Measurements from ENCODE around the gene UBE2E2. TPM values are rescaled to one million over a fixed set of nuclear protein-coding genes. Genes with fewer than 3 reads are reported as not detected.
A peak's percentile ranks its signal among the peaks of the same experiment; 100 is the strongest.
"Not testable (repeated sequence)": the region's sequence is repeated elsewhere in the genome, so short reads cannot be mapped to it uniquely, and the experiment has no call there.

Gene UBE2E2
- total RNA-seq, 1 donor from 2014 or later, result 13.9 TPM

DNA sequence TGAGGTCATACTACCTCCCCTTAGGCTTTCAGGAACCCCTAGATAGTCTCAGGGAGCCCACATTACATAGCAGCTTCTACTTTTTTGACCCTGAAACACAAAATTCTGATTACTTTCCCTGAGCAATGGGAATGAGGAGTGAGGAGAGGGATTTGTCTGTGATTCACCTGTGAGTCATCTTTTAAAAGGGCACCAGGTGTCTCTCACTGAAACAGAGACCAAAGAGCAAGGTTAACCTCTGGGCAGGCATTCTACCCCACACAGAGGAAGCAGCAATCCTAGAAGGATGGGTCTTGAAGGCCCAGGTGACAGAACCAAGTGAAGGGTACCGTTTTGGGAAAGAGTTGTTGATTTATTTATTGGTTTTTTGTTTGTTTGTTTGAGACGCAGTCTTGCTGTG lies 31.1 kb upstream of the UBE2E2 start:
- Mint-ChIP-seq H3K9me3 (no peaks in the 10 kb centered on the region), H3K4me3 (no peak overlapping the region), H3K27ac (no peak overlapping the region), H3K27me3 (ENCODE audit: insufficient read depth) (no peaks in the 10 kb centered on the region), H3K36me3 (ENCODE audit: low read depth) (no peaks in the 10 kb centered on the region), H3K4me1 (ENCODE audit: low read depth) (no peaks in the 10 kb centered on the region)
- intact Hi-C loops (cut with micrococcal nuclease), result no loop called here
- no peak for DNase-seq (ENCODE audit: low spot score)

DNA sequence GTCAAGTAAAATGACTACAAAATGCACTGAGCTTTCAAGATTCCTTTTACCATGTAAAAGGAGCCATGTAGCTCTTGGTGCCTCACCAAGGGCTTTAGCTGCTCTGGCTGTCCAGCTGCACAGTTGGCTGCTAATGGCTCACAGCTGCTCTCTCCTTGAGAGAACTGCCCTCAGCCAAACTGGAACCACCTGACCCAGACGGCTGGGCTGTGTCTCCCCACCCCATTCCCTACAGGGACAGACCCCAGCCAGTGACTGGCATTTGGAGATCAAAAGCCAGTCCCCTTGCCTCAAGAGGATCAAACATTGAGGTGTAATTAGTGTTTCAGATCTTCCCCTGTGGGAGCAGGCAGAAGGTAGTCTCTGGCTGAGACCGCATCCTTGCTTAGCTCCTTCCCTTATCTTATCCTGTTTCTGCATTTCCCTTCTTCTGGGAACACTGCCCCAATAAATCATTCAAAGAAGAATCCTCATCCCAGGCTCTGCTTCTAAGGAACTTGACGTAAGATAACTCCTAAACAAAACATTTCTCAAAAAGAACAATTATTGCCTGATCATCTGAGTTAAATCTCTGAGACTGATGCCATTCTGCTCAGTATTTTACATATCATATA lies 28.6 kb upstream of the UBE2E2 start:
- Mint-ChIP-seq H3K4me3 (no peak overlapping the region), H3K9me3 (peaks cover 3% of the 10 kb centered on the region), H3K27ac (no peak overlapping the region), H3K27me3 (ENCODE audit: insufficient read depth) (no peaks in the 10 kb centered on the region), H3K4me1 (ENCODE audit: low read depth) (no peaks in the 10 kb centered on the region), H3K36me3 (ENCODE audit: low read depth) (no peaks in the 10 kb centered on the region)
- no peak for DNase-seq (ENCODE audit: low spot score)
- intact Hi-C loops (cut with micrococcal nuclease), result no loop called here

DNA sequence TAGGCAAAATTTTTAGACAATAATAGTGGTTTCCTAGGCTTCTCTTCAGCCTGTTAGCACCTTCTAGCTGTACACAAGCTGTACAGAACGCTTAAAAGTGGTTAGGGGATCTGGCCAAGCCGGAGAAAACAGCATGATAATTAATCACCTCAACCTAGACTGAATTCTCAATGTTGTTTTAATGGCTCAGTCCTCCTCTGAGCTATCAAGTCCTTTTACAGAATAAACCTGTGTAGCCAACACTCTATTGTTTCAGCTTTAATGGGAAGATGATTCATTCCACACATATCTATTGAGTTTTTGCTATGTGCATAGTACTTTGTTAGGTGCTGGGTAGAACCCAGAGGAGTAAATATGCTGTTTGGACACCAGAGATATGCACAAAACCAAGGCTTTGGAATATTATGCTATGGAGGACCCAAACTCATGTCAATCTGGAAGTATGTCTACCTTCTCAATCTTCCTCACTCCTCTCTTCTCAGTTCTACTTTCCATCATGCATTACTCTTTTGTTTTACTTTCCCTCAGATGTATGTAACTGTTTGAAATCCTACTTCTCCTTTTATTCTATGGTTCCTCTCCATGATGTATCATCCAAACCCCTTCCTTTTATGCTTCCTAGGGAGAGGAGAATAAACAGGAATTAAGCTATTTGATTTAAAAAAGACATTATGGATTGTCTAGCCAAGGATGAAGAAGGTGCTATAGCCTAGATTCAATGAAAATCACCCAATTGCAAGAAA lies 27.6 kb upstream of the UBE2E2 start:
- Mint-ChIP-seq H3K27ac (no peak overlapping the region), H3K4me1 (ENCODE audit: low read depth) (no peaks in the 10 kb centered on the region), H3K9me3 (peaks cover 3% of the 10 kb centered on the region), H3K4me3 (no peak overlapping the region), H3K27me3 (ENCODE audit: insufficient read depth) (no peaks in the 10 kb centered on the region), H3K36me3 (ENCODE audit: low read depth) (no peaks in the 10 kb centered on the region)
- no peak for DNase-seq (ENCODE audit: low spot score)
- intact Hi-C loops (cut with micrococcal nuclease), result no loop called here

DNA sequence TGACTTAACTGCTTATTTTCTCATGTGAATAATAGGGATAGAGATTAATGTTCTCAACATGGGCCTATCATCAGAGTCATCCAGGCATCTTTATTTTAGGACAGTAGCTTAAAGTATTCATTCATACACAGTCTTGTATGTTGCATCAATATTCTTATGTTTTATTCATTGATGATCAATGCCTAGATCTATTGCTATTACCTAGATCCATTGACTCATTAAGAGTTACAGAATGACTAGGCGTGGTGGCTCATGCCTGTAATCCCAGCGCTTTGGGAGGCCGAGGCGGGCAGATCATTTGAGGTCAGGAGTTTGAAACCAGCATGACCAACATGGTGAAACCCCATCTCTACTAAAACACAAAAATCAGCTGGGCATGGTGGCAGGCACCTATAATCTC lies 26.3 kb upstream of the UBE2E2 start:
- H3K4me1 Mint-ChIP-seq (ENCODE audit: low read depth); DNase-seq (ENCODE audit: low spot score); H3K4me3 Mint-ChIP-seq; H3K9me3 Mint-ChIP-seq; H3K27me3 Mint-ChIP-seq (ENCODE audit: insufficient read depth); H3K27ac Mint-ChIP-seq; intact Hi-C loops (cut with micrococcal nuclease); H3K36me3 Mint-ChIP-seq (ENCODE audit: low read depth): not testable (repeated sequence)

DNA sequence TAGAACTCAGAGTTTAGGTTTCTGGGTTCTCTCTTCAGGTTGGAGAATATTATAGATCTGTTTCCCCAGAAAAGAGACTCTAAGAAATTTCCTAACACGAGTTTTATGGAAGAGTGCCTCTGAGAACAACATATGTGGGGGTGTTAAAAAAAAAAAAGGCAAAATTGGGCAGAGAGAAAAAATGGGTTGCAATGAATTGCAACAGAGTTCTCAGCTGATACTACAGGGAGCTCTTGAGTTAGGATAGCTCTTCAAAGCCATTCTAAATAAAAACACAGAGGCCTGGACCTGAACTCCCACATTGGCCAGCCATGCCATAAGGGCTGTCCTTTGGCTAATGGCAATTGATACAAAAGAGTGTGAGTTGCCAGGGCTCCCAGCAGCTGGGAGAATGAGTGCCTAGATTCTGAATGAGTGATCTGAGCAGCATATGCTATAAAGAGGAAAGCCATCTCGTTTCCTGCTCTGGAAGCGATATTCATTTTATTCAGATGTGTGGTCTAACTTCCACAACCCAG lies 20.1 kb upstream of the UBE2E2 start:
- H3K9me3 Mint-ChIP-seq, result no peaks in the 10 kb centered on the region
- H3K27me3 Mint-ChIP-seq (ENCODE audit: insufficient read depth), result peaks cover 4% of the 10 kb centered on the region
- no peak for DNase-seq (ENCODE audit: low spot score)
- no peak overlapping the region for H3K27ac Mint-ChIP-seq
- H3K36me3 Mint-ChIP-seq (ENCODE audit: low read depth), result no peaks in the 10 kb centered on the region
- H3K4me3 Mint-ChIP-seq, result no peak overlapping the region
- H3K4me1 Mint-ChIP-seq (ENCODE audit: low read depth), result no peaks in the 10 kb centered on the region
- intact Hi-C loops (cut with micrococcal nuclease), result no loop called here

DNA sequence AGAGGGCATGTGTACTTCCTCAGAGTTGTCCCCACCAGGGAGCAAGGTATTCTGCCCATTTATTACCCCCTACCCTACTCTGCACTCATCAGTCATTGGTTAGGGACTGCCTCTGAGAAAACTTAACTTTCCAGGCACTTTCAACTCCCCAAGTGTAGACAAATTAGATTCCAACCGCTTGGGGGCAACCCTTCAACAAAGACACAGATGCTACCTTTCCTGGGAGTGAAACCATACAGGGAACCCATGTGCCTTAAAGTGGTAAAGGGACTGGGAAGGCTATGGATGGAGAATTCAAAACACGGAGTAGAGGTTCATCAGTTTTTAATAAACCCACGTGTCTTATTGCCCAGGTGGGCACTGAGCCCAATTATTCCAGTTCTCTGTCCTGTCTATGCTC lies 19.4 kb upstream of the UBE2E2 start:
- no peak overlapping the region for H3K27ac Mint-ChIP-seq
- intact Hi-C loops (cut with micrococcal nuclease), result no loop called here
- no peaks in the 10 kb centered on the region for H3K4me1 Mint-ChIP-seq (ENCODE audit: low read depth)
- no peaks in the 10 kb centered on the region for H3K36me3 Mint-ChIP-seq (ENCODE audit: low read depth)
- peaks cover 4% of the 10 kb centered on the region for H3K27me3 Mint-ChIP-seq (ENCODE audit: insufficient read depth)
- H3K9me3 Mint-ChIP-seq, result no peaks in the 10 kb centered on the region
- DNase-seq (ENCODE audit: low spot score), result no peak
- no peak overlapping the region for H3K4me3 Mint-ChIP-seq

DNA sequence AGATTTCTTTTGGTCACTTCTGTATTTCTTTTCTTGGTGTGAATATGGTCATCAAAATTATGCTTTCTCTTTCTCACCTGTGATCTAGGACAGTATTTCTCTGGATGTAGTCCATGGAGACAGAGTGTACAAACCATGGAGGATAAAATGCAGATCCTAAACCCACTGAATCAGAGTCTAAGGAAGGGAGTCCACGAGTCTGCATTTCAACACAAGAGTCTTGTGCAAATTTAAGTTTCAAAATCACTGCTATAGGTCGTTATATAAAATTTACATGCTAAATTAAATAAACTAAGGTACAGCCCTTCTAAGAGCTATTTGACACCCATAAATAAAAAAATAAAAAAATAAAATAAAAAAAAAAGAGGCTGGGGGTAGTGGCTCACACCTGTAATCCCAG lies 17.3 kb upstream of the UBE2E2 start:
- no peaks in the 10 kb centered on the region for H3K9me3 Mint-ChIP-seq
- no peak overlapping the region for H3K27ac Mint-ChIP-seq
- intact Hi-C loops (cut with micrococcal nuclease), result no loop called here
- H3K4me1 Mint-ChIP-seq (ENCODE audit: low read depth), result no peaks in the 10 kb centered on the region
- DNase-seq (ENCODE audit: low spot score), result no peak
- no peak overlapping the region for H3K4me3 Mint-ChIP-seq
- peaks cover 4% of the 10 kb centered on the region for H3K27me3 Mint-ChIP-seq (ENCODE audit: insufficient read depth)
- no peaks in the 10 kb centered on the region for H3K36me3 Mint-ChIP-seq (ENCODE audit: low read depth)

DNA sequence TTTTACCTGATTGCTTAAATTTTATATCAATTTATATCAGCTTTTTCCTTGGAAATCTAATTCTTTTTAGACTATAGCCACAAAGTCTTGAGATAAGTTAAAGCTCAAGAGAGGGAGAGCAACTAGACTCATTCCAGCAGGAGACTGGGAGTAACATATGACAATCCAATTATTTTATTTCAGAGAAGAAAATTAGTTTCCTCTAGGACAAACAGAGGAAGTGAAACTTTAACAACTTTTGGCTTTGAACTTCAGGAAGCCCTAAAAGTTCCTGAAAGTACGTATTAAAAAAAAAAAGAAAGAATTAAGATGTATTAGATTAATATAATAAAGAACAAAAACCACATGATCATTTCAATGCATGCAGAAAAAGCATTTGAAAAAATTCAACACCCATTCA lies 13.9 kb upstream of the UBE2E2 start:
- H3K4me1 Mint-ChIP-seq (ENCODE audit: low read depth), result no peaks in the 10 kb centered on the region
- DNase-seq (ENCODE audit: low spot score), result no peak

DNA sequence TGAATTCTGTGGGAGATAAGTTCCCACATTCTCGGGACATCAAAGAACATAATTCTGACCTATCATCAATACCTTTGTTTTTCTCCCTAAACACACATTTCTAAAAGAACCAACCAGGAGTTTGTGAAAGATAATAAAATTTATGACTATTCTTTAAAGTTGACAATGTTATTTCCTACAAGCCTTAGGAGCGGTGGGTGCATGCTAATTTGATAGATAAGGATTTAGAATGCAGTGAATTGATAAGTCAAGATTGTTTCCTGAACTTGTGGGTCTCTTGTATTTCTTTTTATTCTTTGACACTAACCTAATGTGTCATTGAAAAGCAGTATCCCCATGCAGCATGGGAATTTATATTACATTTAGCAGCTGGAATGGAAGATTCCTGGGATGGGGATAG lies 10.3 kb upstream of the UBE2E2 start:
- no peaks in the 10 kb centered on the region for H3K36me3 Mint-ChIP-seq (ENCODE audit: low read depth)
- H3K27me3 Mint-ChIP-seq (ENCODE audit: insufficient read depth), result peaks cover 11% of the 10 kb centered on the region

More for the DNA sequence above, 13.9 kb upstream of the UBE2E2 start:
- Mint-ChIP-seq H3K9me3 (no peaks in the 10 kb centered on the region), H3K27ac (no peak overlapping the region), H3K27me3 (ENCODE audit: insufficient read depth) (peaks cover 10% of the 10 kb centered on the region), H3K36me3 (ENCODE audit: low read depth) (no peaks in the 10 kb centered on the region), H3K4me3 (no peak overlapping the region)
- intact Hi-C loops (cut with micrococcal nuclease), result no loop called here

DNA sequence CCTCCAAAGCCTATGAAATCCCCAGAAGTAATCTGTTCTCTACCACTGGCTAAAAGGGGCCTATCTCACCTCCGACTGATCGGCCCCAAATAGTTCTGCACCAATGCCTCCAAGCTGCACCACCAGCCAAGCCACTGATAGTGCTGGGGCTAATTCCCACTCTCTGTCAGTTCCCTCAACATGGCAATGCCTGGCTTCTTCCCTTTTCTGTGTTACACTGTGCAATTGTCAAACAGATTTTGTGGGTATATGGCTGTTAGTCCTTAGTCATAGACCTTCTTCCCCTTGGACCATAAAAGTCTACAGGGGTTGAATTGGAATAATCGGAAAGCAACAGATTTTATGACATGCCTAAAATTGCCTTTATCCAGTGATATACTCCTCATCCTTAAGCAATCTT lies 9.3 kb upstream of the UBE2E2 start:
- no peak overlapping the region for H3K4me3 Mint-ChIP-seq
- intact Hi-C loops (cut with micrococcal nuclease), result no loop called here
- peaks cover 16% of the 10 kb centered on the region for H3K27me3 Mint-ChIP-seq (ENCODE audit: insufficient read depth)
- no peak overlapping the region for H3K27ac Mint-ChIP-seq
- H3K9me3 Mint-ChIP-seq, result no peaks in the 10 kb centered on the region
- no peak for DNase-seq (ENCODE audit: low spot score)
- no peaks in the 10 kb centered on the region for H3K4me1 Mint-ChIP-seq (ENCODE audit: low read depth)
- no peaks in the 10 kb centered on the region for H3K36me3 Mint-ChIP-seq (ENCODE audit: low read depth)

More for the DNA sequence above, 10.3 kb upstream of the UBE2E2 start:
- H3K4me3 Mint-ChIP-seq, result no peak overlapping the region
- no peaks in the 10 kb centered on the region for H3K9me3 Mint-ChIP-seq
- no peak overlapping the region for H3K27ac Mint-ChIP-seq
- intact Hi-C loops (cut with micrococcal nuclease), result no loop called here
- no peaks in the 10 kb centered on the region for H3K4me1 Mint-ChIP-seq (ENCODE audit: low read depth)
- no peak for DNase-seq (ENCODE audit: low spot score)

DNA sequence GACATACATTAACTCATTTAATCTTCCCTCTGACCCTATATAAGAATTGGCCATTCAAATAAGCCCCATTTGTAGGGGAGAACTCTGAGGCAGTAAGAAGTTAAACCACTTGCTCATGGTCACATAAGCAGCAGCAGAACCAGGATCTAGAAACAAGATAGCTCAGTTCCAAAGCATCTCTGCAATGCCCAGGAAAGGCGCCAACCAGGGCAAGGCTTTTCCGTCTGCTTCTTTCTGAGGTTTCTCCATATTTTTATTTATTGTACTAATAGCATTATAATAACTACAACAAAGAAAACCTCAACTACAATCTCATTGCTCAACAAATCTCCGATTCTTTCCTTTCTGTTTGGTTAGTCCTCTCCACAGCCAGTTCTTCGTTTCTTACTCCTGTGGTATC lies 4.3 kb upstream of the UBE2E2 start:
- H3K27ac Mint-ChIP-seq, result no peak overlapping the region
- H3K4me3 Mint-ChIP-seq, result no peak overlapping the region
- intact Hi-C loops (cut with micrococcal nuclease), result no loop called here
- peaks cover 41% of the 10 kb centered on the region for H3K27me3 Mint-ChIP-seq (ENCODE audit: insufficient read depth)
- DNase-seq (ENCODE audit: low spot score), result no peak
- H3K36me3 Mint-ChIP-seq (ENCODE audit: low read depth), result no peaks in the 10 kb centered on the region
- peaks cover 18% of the 10 kb centered on the region for H3K4me1 Mint-ChIP-seq (ENCODE audit: low read depth)
- H3K9me3 Mint-ChIP-seq, result no peaks in the 10 kb centered on the region

DNA sequence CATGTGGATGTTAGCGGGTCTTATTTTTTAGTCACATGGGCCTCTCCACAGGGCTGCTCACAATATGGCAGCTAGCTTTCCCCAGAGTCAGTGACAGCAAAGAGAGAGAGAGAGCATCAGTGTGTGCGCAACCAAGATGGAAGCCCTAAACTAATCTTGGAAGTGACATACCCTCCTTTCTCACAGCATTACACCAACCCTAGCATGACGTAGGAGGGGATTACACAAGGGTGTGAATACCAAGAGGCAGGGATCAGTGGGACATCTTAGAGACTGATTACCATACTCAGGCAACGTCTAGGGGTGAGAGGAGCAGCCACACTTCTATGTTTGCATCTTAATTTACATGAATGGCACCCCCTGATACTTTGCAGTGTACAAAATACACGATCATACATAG lies 3.5 kb upstream of the UBE2E2 start:
- Mint-ChIP-seq H3K9me3 (no peaks in the 10 kb centered on the region), H3K4me3 (no peak overlapping the region), H3K27ac (no peak overlapping the region), H3K36me3 (ENCODE audit: low read depth) (no peaks in the 10 kb centered on the region), H3K27me3 (ENCODE audit: insufficient read depth) (peaks cover 39% of the 10 kb centered on the region), H3K4me1 (ENCODE audit: low read depth) (peaks cover 26% of the 10 kb centered on the region)
- DNase-seq (ENCODE audit: low spot score), result no peak
- intact Hi-C loops (cut with micrococcal nuclease), result loop anchor here (5.0 to 10.0 kb wide), 4 partner anchors 123 to 715 kb away; partner anchors contain the start of genes NKIRAS1 and RPL15

DNA sequence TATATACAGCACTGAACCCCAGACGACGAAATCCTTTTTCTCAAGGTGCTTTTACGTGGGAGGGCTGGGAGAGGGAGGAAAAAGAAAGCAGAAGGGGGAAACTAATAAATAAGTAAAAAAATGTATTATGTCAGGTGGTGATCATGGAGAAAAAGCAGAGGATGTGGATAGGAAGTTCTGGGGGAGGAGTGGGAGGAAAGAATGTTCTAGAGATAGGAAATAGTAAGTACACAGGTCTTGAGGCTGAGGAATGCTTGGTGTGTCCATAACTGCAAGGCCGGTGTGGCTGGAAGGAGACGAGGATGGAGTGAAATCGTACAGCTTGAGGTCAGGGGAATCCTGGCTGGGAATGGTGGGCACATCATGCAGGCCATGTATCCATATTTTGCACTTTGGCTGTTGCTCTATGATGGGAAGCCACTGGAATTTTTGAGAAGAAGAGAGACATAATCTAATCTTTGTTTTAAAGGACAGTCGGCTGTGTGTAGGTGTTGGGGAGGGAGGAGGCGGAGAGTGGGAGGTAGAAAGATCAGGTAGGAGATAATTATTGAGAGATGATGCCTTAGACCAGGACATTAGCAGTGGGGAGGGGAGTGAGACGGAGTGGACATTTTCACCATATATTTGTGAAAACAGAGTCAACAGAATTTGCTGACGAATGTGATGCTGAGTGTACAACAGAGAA lies 1.8 kb upstream of the UBE2E2 start:
- H3K27me3 Mint-ChIP-seq (ENCODE audit: insufficient read depth), result peaks cover 46% of the 10 kb centered on the region
- peak overlapping the region; percentile 35 for H3K27ac Mint-ChIP-seq
- H3K36me3 Mint-ChIP-seq (ENCODE audit: low read depth), result no peaks in the 10 kb centered on the region
- peak overlapping the region; percentile 78 for H3K4me3 Mint-ChIP-seq
- H3K4me1 Mint-ChIP-seq (ENCODE audit: low read depth), result peaks cover 30% of the 10 kb centered on the region
- no peaks in the 10 kb centered on the region for H3K9me3 Mint-ChIP-seq
- intact Hi-C loops (cut with micrococcal nuclease), result loop anchor here (5.0 to 10.0 kb wide), 4 partner anchors 121 to 714 kb away; partner anchors contain the start of genes NKIRAS1 and RPL15
- DNase-seq (ENCODE audit: low spot score), result no peak

All from activated T-helper 1 cell treated with anti-CD3 and anti-CD28 coated beads, Interleukin-12 subunit alpha, Interleukin-12 subunit beta, Interleukin-2, Interleukin-4 antibody, amounts not matched to agents 30 ng/mL and 10 ng/mL and 1 ng/mL, durations not matched to agents 14 hours and 24 hours and 36 hours (primary cell).